ENCODE data around the gene ASH1L.
"Not testable (repeated sequence)": the region's sequence is repeated elsewhere in the genome, so short reads cannot be mapped to it uniquely, and the experiment has no call there.

The ASH1L gene

DNA sequence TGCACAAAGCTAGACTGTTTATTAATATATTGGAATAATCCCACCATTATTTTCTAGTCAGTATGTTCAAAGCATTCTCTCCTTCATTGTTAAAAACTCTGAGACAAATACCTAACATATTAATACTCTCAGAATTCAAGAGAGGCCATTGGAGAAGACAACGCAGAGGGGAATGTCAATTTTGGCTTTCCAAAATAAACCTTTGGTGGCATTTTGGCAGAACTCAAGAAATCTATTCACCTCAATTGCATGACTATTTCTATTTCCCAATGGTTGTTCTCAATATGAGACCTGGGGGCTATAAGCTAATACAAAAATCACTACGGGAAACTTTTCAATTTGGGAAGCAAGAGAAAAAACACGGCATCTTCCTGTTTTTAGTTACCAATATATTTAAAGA lies 183.4 kb downstream of the ASH1L start:
- no peak overlapping the region for H3K4me3 ChIP-seq (ENCODE audit: low read length)
- DNase-seq (ENCODE audit: low read depth) = peak; percentile 7
- TF ChIP-seq, protein P1, sequence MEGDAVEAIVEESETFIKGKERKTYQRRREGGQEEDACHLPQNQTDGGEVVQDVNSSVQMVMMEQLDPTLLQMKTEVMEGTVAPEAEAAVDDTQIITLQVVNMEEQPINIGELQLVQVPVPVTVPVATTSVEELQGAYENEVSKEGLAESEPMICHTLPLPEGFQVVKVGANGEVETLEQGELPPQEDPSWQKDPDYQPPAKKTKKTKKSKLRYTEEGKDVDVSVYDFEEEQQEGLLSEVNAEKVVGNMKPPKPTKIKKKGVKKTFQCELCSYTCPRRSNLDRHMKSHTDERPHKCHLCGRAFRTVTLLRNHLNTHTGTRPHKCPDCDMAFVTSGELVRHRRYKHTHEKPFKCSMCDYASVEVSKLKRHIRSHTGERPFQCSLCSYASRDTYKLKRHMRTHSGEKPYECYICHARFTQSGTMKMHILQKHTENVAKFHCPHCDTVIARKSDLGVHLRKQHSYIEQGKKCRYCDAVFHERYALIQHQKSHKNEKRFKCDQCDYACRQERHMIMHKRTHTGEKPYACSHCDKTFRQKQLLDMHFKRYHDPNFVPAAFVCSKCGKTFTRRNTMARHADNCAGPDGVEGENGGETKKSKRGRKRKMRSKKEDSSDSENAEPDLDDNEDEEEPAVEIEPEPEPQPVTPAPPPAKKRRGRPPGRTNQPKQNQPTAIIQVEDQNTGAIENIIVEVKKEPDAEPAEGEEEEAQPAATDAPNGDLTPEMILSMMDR (conservative IDR thresholded peaks at IDR 0.05; ENCODE audit: low read length) = no peak

- DNase-seq (ENCODE audit: low read depth) = no peak
- no peak overlapping the region for H3K4me3 ChIP-seq (ENCODE audit: low read length)
- TF ChIP-seq, protein P1 (conservative IDR thresholded peaks at IDR 0.05; ENCODE audit: low read length) = no peak
Observed at GRCh38 chr1:155360051-155360450, 202.6 kb downstream of the ASH1L start.

GRCh38 chr1:155352631-155353030 lies 210.0 kb downstream of the ASH1L start:
- TF ChIP-seq, protein P1 (conservative IDR thresholded peaks at IDR 0.05; ENCODE audit: low read length) = no peak
- H3K4me3 ChIP-seq (ENCODE audit: low read length) = no peak overlapping the region
- no peak for DNase-seq (ENCODE audit: low read depth)

- TF ChIP-seq, protein P1 (conservative IDR thresholded peaks at IDR 0.05; ENCODE audit: low read length) = no peak
- H3K4me3 ChIP-seq (ENCODE audit: low read length) = no peak overlapping the region
- DNase-seq (ENCODE audit: low read depth) = no peak
Observed at GRCh38 chr1:155342842-155343241, 219.8 kb downstream of the ASH1L start.

DNA sequence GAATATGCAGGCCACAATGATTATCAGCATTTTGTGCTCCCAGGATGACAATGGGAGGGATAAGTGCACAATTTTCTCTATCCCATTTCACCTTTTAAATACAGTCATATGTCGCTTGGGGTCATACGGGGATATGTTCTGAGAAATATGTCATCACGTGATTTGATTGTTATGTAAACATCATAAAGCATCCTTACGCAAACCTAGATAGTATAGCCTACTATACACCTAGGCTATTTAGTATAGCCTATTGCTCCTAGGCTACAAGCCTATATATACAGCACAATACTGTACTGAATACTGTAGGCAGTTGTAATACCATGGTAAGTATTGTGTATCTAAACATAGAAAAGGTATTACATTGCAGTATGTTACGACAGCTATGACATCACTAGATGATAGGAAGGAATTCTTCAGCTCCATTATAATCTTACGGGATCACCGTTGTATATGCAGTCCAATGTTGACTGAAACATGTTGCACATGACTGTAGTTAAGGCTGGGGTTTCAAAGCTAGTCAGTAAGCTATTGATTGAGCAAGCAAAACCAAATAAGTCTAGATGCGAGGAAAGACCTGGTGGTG lies 223.0 kb downstream of the ASH1L start:
- no peak overlapping the region for H3K4me3 ChIP-seq (ENCODE audit: low read length)
- TF ChIP-seq, protein P1 (conservative IDR thresholded peaks at IDR 0.05; ENCODE audit: low read length) = no peak
- DNase-seq (ENCODE audit: low read depth) = no peak

GRCh38 chr1:155334962-155335361 lies 227.6 kb downstream of the ASH1L start:
- TF ChIP-seq, protein P1 (conservative IDR thresholded peaks at IDR 0.05; ENCODE audit: low read length) = no peak
- DNase-seq (ENCODE audit: low read depth) = no peak
- no peak overlapping the region for H3K4me3 ChIP-seq (ENCODE audit: low read length)

DNA sequence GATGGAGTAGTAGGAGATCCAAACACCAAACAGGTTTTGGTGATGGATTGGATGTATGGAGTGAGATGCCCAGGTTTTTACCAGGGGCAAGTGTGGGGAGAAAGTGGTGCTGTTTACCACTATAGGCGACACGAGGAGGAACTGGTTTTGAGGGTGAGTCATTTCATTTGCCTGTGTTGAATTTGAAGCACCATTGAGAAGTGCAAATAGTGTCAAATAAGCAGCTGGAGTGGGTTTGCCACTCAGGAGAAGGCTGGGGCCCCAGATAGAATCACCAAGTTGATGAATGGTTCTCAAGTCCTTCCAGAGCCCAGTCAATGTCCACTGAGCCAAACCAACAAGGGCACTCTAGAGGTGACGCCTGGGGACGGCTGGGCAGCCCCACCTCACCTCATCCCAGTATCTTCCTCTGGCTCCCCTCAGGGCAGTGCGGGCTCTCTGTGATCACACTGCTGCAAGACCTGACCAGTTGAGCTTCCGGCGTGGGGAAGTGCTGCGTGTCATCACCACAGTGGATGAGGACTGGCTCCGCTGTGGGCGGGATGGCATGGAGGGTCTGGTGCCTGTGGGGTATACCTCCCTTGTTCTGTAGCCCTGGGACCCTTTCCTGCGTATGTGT lies 232.5 kb downstream of the ASH1L start:
- TF ChIP-seq, protein P1 (conservative IDR thresholded peaks at IDR 0.05; ENCODE audit: low read length) = no peak
- no peak overlapping the region for H3K4me3 ChIP-seq (ENCODE audit: low read length)
- no peak for DNase-seq (ENCODE audit: low read depth)

- not testable (repeated sequence) for DNase-seq (ENCODE audit: low read depth)
Observed at GRCh38 chr1:155328856-155329255, 233.7 kb downstream of the ASH1L start.

More at GRCh38 chr1:155328856-155329255, 233.7 kb downstream of the ASH1L start:
- not testable (repeated sequence) for H3K4me3 ChIP-seq (ENCODE audit: low read length)

All from AG10803 (cell line).